GM18517 (cell line): ENCODE measurements around the gene NOC3L.

Experiments
- ATAC-seq: cut with Tn5 transposase; IDR thresholded peaks from one replicate; pipeline ENCODE4 v1.9.1; 2021; ENCODE audit warnings: mild to moderate bottlenecking, moderate library complexity; ENCODE audit not compliant: unreplicated experiment

NOC3L gene

DNA sequence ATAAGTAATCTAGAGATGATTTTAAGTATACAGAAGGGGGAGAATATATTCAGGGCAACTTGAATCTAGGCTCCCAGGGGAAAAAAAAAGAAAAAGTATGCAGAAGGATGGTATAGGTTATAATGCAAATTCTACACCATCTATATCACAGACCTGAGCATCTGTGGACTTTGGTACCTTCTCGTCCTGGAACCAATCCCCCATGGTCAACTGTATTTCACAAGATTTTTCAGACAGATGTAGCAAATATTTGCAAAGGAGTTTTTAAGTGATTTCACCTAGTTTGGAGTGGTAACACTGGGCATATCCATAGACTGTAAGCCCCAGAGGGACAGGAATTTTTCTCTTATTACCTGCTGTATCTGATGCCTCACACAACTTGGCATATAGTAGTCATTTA is 58.8 kb downstream of the NOC3L start:
- ATAC-seq, result no peak

DNA sequence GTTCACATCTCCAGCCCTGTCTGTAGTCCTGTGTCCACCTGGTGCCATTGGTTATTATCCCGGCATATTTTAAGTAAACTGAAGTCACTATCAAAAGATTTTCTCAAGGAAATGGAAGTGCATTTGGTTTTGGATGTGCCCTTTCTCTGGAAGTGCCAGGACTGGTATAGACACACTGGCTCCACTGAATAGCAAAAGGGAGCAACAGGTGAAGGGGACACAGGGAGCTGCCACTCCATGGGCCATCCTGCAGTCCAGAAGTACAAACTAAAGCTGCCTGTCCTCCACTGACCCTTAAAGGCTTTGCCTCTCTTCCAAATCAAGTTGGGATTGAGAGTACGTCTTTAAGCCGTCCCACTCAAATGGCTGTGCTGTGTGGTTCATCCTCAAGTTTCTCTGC is 62.7 kb downstream of the NOC3L start:
- ATAC-seq, result no peak

DNA sequence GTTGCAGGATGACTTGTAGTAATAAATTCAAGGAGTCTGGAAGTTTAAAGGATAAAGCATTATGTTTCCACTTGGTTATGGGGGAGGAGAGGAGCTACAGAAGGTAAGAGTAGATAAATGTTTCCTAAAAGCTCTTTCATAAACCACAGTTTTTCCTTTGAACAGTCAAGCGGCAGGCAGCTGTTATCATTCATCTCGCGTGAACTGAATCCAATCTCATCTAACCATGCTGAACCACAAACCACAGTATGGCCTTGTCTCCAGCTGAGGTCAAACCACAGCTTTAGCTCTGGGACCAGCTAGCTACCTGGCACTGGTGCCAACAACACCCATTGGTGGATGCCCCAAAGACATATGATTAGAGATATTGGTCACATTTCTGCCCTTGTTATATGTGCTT is 63.3 kb downstream of the NOC3L start:
- ATAC-seq, result no peak

DNA sequence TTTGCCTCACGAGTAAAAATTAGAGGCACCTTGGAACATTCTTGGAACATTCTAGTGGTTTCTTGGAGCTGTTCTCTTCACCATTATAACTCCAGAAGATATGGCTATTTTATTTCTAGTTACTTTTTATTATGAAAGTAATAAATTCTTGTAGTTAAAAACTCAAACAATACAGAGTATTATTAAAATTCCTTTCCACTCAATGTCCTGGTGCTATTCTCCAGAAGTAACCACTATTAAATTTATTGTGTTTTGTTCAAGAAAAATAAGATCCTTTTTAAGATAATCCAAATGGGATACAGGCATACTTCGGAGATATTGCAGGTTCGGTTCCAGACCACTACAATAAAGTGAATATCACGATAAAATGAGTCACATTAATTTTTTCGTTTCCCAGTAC is 68.6 kb downstream of the NOC3L start:
- no peak for ATAC-seq

DNA sequence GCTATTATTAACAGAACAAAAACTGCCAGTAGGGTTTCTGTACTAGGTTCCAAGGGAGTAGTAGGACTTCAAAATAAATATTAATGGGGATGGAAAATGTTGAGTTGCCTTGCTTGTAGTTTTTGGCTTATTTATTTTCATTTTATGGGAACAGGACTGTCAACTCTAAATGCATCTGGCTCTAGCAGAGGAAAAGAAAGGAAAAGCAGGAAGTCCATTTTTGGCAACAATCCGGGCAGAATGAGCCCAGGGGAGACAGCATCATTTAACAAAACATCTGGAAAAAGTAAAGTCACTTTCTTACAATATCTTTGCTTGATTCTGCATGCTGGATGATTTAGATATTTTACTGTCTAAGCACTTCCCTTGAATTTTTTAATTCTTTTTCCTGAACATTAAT is 69.4 kb downstream of the NOC3L start:
- ATAC-seq, result no peak

DNA sequence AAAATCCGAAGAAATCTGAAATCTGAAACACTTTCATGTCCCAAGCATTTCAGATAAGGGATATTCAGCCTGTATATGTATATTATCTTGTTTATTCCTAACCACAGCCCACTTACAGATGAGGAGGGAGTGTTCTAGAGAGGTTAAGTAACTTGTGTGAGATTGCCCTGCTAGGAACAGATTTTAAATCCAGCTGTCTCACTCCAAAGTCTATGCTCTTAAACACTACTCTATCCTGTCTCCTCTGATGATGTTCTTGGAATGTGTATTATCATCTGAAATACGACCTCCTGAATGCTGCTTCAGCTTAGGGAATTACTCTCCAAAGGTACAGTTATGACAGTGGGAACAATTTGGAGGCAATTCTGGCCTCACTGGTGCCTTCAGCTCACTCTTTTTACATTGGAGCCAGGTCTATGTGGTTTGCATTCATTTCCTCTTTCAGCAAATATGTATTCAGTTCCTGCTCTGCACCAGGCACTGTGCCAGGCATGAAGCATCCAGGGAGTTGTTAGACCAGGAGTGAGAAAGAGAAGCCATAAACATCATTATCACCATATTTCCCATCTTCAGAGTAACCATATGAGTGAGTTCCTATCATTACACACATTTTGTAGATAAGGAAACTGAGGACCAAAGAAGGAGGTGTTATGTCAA is 70.2 kb downstream of the NOC3L start:
- ATAC-seq, result no peak

DNA sequence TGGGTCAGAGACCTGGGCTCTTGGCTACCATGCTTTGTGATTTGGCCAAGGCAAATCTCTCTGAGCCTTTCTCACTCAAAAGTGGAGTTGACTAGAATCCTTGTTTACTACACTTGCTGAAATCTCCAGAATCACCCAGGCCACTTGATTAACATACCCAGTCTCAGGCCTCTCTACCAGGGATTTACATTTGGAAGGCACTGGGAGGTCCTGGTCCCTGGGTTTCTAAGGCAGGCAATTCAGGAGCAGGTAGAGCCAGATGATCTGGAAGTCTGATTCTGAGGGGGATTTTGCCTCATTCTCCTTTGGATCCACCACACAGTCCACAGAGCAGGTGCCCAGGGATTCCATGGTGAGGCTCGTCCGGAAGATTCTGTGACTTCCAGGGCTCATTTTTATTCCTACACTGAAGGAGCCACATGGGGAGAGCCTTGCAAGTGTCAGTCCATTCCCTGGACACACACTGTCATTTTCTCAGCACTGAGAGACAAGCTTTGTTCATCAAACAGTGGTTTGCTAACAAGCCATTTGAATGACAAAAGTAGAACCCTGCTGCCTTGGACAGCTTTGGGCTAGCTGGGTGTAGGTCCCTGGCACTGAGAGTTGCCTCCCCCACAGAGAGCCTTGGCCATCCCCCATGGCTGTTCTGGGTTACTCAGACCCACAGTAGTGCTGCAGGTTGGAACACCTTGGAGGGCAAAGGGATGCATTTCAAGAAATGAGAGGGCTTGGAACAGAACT is 74.2 kb downstream of the NOC3L start:
- no peak for ATAC-seq

DNA sequence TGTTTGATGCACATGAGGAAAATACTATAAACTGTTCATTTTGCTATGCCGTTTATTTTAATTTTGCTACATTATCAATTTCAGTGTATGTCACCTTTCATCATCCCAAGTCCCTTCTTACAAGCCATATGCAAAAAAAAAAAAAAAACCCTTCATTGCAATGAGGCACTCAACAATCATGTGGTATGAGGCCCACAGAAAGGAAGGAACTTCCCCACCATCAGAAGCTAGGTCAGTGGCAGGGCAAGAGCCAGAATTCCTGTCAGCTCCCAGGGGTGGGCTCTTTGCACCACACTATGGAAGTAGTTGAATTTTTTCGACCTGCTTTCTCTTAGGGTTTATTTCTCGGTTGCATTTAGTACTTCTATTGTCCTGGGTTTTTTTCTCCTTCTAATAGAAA is 75.4 kb downstream of the NOC3L start:
- ATAC-seq, result no peak

DNA sequence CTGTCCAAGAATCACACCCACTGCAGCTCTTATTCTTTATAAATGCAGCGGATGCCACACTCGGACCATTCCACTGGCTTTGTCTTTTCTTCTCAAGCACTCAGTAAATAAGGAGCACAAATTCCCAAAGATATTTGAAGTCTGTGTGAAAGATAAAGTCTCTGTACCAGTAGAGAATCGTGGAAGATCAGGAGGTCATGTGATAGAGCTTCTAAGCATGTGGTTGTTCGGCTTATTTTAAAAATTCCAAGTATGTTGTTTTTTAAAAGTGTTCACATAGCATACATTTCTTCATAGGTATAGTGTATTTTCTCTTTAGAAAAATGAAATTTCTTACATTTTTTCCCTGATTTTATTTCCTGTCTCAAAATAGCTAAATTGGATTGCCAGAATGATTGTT is 75.8 kb downstream of the NOC3L start:
- no peak for ATAC-seq

DNA sequence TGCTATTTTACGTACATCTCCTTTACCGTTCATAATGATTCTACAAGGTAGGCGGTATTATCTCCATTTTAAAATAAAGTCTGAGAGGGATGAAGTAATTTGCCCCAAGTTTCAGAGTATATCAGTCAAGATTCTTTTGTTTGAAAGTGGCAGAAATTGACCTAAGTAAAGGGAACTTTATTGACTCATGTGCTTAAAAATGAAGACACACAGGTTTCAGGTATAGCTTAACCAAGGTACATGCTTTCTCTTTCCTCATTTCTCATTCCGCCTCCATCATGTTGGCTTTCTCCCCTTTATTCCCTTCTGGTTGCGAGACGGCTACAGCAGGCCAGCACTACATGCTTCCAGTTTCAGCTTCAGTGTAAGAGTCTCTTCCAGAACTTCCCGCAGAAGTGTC is 77.5 kb downstream of the NOC3L start:
- no peak for ATAC-seq
